Caco-2 (cell line): ENCODE data around the gene ATP8A1. TPM values are rescaled to one million over a fixed set of nuclear protein-coding genes. Genes with fewer than 3 reads are reported as not detected.
"Not testable (repeated sequence)": the region's sequence is repeated elsewhere in the genome, so short reads cannot be mapped to it uniquely, and the experiment has no call there.

Source experiments
- BruUV-seq: library from RNA; stranded (reverse); fragments of 400-500 nt; replicated peaks from 2 replicates; lab custom pipeline; 2021; lab: Mats Ljungman, UMichigan
- CTCF ChIA-PET: fragments of 300-600 bp; sonication (Branson Sonifier 250); formaldehyde crosslinking; loops from one replicate; lab custom pipeline; 2022; ENCODE audit warnings: antibody characterized with exemption; lab: Charles Lee
- POLR2A ChIA-PET: fragments of 300-600 bp; sonication (Branson Sonifier 250); formaldehyde crosslinking; loops from one replicate; lab custom pipeline; 2022; ENCODE audit warnings: antibody characterized with exemption; lab: Charles Lee
- DNase-seq, 2 experiments: peaks; one replicate each; pipeline versions ENCODE4 v3.0.0 to v3.0.0-alpha.2; 2020 to 2022
- H3K27me3 ChIP-seq: replicated peaks from 2 replicates; pipeline ENCODE4 v1.6.0; 2011; ENCODE audit warnings: low read length; ENCODE audit not compliant: control insufficient read depth, insufficient read depth
- H3K36me3 ChIP-seq: 2 replicates; pipeline ENCODE4 v1.5.1; 2011; ENCODE audit warnings: low read length; ENCODE audit not compliant: control insufficient read depth, insufficient read depth
- H3K4me1 ChIP-seq: fragments of 250-450 bp; sonication (Bioruptor Pico); 2 replicates; pipeline ENCODE4 v1.5.1; 2020; ENCODE audit warnings: mild to moderate bottlenecking
- H3K4me3 ChIP-seq: 2 replicates; pipeline ENCODE4 v1.5.1; 2011; ENCODE audit warnings: low read depth, mild to moderate bottlenecking, control low read depth, low read length
- H3K9me3 ChIP-seq: fragments of 250-450 bp; sonication (Bioruptor Pico); 2 replicates; pipeline ENCODE4 v1.5.1; 2020; ENCODE audit warnings: mild to moderate bottlenecking, moderate library complexity
- H3K27ac Mint-ChIP-seq: one replicate; pipeline ENCODE4 v1.8.0; 2022; ENCODE audit warnings: mixed read lengths; ENCODE audit not compliant: unreplicated experiment
- H3K27me3 Mint-ChIP-seq: one replicate; pipeline ENCODE4 v1.8.0; 2022; ENCODE audit warnings: mixed read lengths; ENCODE audit not compliant: insufficient read depth, unreplicated experiment
- H3K36me3 Mint-ChIP-seq: one replicate; pipeline ENCODE4 v1.8.0; 2022; ENCODE audit warnings: mild to moderate bottlenecking, mixed read lengths; ENCODE audit not compliant: insufficient read depth, unreplicated experiment
- H3K4me1 Mint-ChIP-seq: one replicate; pipeline ENCODE4 v1.8.0; 2022; ENCODE audit warnings: low read depth, mixed read lengths; ENCODE audit not compliant: unreplicated experiment
- H3K4me3 Mint-ChIP-seq: one replicate; pipeline ENCODE4 v1.8.0; 2022; ENCODE audit warnings: mild to moderate bottlenecking, moderate library complexity, mixed read lengths; ENCODE audit not compliant: unreplicated experiment
- H3K9me3 Mint-ChIP-seq: one replicate; pipeline ENCODE4 v1.8.0; 2022; ENCODE audit warnings: mixed read lengths; ENCODE audit not compliant: unreplicated experiment
- intact Hi-C: fragments of 100-400 bp; cut with micrococcal nuclease; formaldehyde crosslinking; loops from one replicate; pipeline ENCODE4 v1.10.0; 2022; ENCODE audit not compliant: unreplicated experiment
- total RNA-seq: library from RNA; stranded (reverse); gene quantifications from 2 replicates; pipeline ENCODE4 v1.2.3, GENCODE V29; 2022
- TF ChIP-seq, protein P1 (sequence below), 2 experiments: fragments of 200-600 bp in 1 of 2; IDR thresholded peaks; 1 replicate in 1 of 2; 2 replicates in 1 of 2; pipeline versions ENCODE4 v1.5.1 to v1.8.0; 2011 to 2022; ENCODE audit warnings: antibody characterized with exemption in 1 of 2, control low read depth in 1 of 2, inconsistent platforms in 1 of 2, low read depth in 1 of 2, low read length in 1 of 2, mild to moderate bottlenecking in 1 of 2, moderate library complexity in 1 of 2; ENCODE audit not compliant: insufficient read depth in 1 of 2, severe bottlenecking in 1 of 2, unreplicated experiment in 1 of 2

Gene ATP8A1
- total RNA-seq, 1 experiment from 2014 or later = 9.3 TPM

DNA sequence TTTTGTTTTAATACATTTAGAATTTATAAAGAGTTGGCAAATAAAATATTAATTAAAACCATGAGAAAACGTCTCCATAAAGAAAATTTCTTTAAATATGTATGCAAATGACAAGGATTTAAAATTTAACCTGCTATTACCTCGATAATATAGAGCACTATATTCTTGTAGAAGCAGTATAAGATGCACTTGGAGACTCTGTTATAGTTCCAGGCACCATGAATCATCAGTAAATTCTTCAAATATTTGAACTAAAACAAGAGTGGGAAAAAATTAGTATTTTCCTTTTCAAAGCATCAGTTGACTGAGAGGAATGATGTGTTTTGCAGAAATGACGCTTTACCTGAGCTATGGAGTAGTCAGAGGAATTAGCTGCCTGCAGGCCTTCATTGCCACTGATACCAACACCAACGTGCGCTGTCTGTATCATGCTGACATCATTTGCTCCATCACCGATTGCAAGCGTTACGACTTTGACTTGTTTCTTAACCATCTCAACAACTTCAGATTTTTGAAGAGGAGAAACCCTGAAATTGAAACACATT lies 192.3 kb downstream of the ATP8A1 start:
- H3K27ac Mint-ChIP-seq = no peak overlapping the region
- no peak overlapping the region for H3K4me3 Mint-ChIP-seq
- H3K4me1 ChIP-seq = peaks cover 4% of the 10 kb centered on the region; the same call in 1 of the 2 replicates
- ChIA-PET CTCF (no interaction called here), POLR2A (no interaction called here)
- H3K9me3 ChIP-seq = no peaks in the 10 kb centered on the region
- H3K27me3 ChIP-seq = no peaks in the 10 kb centered on the region
- TF ChIP-seq, protein P1, sequence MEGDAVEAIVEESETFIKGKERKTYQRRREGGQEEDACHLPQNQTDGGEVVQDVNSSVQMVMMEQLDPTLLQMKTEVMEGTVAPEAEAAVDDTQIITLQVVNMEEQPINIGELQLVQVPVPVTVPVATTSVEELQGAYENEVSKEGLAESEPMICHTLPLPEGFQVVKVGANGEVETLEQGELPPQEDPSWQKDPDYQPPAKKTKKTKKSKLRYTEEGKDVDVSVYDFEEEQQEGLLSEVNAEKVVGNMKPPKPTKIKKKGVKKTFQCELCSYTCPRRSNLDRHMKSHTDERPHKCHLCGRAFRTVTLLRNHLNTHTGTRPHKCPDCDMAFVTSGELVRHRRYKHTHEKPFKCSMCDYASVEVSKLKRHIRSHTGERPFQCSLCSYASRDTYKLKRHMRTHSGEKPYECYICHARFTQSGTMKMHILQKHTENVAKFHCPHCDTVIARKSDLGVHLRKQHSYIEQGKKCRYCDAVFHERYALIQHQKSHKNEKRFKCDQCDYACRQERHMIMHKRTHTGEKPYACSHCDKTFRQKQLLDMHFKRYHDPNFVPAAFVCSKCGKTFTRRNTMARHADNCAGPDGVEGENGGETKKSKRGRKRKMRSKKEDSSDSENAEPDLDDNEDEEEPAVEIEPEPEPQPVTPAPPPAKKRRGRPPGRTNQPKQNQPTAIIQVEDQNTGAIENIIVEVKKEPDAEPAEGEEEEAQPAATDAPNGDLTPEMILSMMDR (IDR thresholded peaks at IDR 0.05; ENCODE audit: insufficient read depth in 1 of 2, low read depth in 1 of 2, low read length in 1 of 2, severe bottlenecking in 1 of 2, unreplicated experiment in 1 of 2) = no peak
- no peak overlapping the region for H3K4me3 ChIP-seq
- no TSS peak for BruUV-seq
- no peaks in the 10 kb centered on the region for H3K4me1 Mint-ChIP-seq
- no peaks in the 10 kb centered on the region; the same call in 1 of the 2 replicates for H3K36me3 ChIP-seq
- DNase-seq = no peak
- intact Hi-C loops = loop anchor here (5.0 kb wide), 1 partner anchor 62 kb away; no protein-coding TSS in a partner anchor
- peaks cover 18% of the 10 kb centered on the region for H3K36me3 Mint-ChIP-seq
- no peaks in the 10 kb centered on the region for H3K27me3 Mint-ChIP-seq
- H3K9me3 Mint-ChIP-seq = no peaks in the 10 kb centered on the region

DNA sequence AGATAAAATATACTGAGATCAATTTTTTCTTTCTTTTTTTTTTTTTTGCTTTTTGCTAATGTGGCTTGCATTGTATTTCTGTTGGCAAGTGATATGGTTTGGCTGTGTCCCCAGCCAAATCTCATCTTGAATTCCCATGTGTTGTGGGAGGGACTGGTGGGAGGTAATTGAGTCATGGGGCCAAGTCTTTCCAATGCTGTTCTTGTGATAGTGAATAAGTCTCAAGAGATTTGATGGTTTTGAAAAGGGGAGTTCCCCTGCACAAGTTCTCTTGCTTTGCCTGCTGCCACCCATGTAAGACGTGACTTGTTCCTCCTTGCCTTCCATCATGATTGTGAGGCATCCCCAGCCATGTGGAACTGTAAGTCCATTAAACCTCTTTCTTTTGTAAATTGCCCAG lies 195.7 kb downstream of the ATP8A1 start:
- H3K27me3 ChIP-seq, CTCF ChIA-PET, H3K27me3 Mint-ChIP-seq, H3K9me3 ChIP-seq, H3K4me1 Mint-ChIP-seq, H3K9me3 Mint-ChIP-seq, H3K4me1 ChIP-seq, H3K27ac Mint-ChIP-seq, DNase-seq, H3K4me3 Mint-ChIP-seq, BruUV-seq, H3K4me3 ChIP-seq, H3K36me3 ChIP-seq: not testable (repeated sequence)
- peaks cover 18% of the 10 kb centered on the region for H3K36me3 Mint-ChIP-seq
- intact Hi-C loops = loop anchor here (5.0 kb wide), 1 partner anchor 59 kb away; no protein-coding TSS in a partner anchor
- POLR2A ChIA-PET = interaction anchor here (0.6 kb wide), 1 partner anchor 1336 kb away, joined by 4 read pairs; no protein-coding TSS in a partner anchor

DNA sequence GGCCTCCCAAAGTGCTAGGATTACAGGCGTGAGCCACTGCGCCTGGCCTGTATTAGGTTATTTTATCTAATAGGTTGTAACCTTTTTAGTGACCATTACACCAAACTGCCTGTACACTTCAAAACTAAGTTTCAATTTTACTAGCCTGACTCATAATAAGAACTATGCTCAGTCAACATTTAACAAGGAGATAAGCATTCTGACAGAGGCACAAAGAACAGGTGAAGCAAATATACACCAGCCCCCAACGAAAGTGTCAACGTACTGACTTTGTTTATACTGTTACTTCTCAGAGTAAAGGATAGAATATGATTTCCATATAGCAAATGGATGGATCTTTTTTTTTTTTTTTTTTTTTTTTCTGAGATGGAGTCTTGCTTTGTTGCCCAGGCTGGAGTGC lies 196.9 kb downstream of the ATP8A1 start:
- H3K36me3 ChIP-seq = no peaks in the 10 kb centered on the region; the same call in 1 of the 2 replicates
- no peaks in the 10 kb centered on the region for H3K9me3 Mint-ChIP-seq
- H3K27me3 ChIP-seq = no peaks in the 10 kb centered on the region
- H3K4me1 Mint-ChIP-seq = no peaks in the 10 kb centered on the region
- no peaks in the 10 kb centered on the region for H3K9me3 ChIP-seq
- POLR2A ChIA-PET = no interaction called here
- no peak overlapping the region for H3K27ac Mint-ChIP-seq
- H3K4me3 ChIP-seq = no peak overlapping the region
- CTCF ChIA-PET = no interaction called here
- peaks cover 18% of the 10 kb centered on the region for H3K36me3 Mint-ChIP-seq
- intact Hi-C loops = loop anchor here (5.0 kb wide), 1 partner anchor 58 kb away; no protein-coding TSS in a partner anchor
- no peak overlapping the region for H3K4me3 Mint-ChIP-seq
- TF ChIP-seq, protein P1 (IDR thresholded peaks at IDR 0.05; ENCODE audit: insufficient read depth in 1 of 2, low read depth in 1 of 2, low read length in 1 of 2, severe bottlenecking in 1 of 2, unreplicated experiment in 1 of 2) = no peak
- H3K4me1 ChIP-seq = peaks cover 4% of the 10 kb centered on the region; the same call in 1 of the 2 replicates
- peak; percentile 46 to 58 for DNase-seq
- BruUV-seq = no TSS peak
- H3K27me3 Mint-ChIP-seq = no peaks in the 10 kb centered on the region
